Esophagus (tissue), 2 donors: Measurements from ENCODE around the gene CRK. TPM values are rescaled to one million over a fixed set of nuclear protein-coding genes. Genes with fewer than 3 reads are reported as not detected.

Experiments
- H3K27ac ChIP-seq, 2 donors: one replicate each; pipeline ENCODE4 v1.5.1; 2013; ENCODE audit warnings: low read depth in 2 of 2, mild to moderate bottlenecking in 2 of 2, inconsistent platforms in 1 of 2, low read length in 1 of 2, moderate library complexity in 1 of 2
- H3K27me3 ChIP-seq, 2 donors: one replicate each; pipeline ENCODE4 v1.6.1; 2013; ENCODE audit warnings: low read length in 2 of 2, control low read depth in 1 of 2, mild to moderate bottlenecking in 1 of 2; ENCODE audit not compliant: insufficient read depth in 2 of 2, control insufficient read depth in 1 of 2
- H3K36me3 ChIP-seq, 2 donors: one replicate each; pipeline ENCODE4 v1.6.1; 2013; ENCODE audit warnings: low read length in 1 of 2; ENCODE audit not compliant: control insufficient read depth in 2 of 2, insufficient read depth in 2 of 2
- H3K4me1 ChIP-seq, 2 donors: one replicate each; pipeline ENCODE4 v1.6.1; 2013; ENCODE audit warnings: low read length in 1 of 2; ENCODE audit not compliant: control insufficient read depth in 2 of 2, insufficient read depth in 2 of 2
- H3K4me3 ChIP-seq, 2 donors: one replicate each; pipeline ENCODE4 v1.5.1; 2013; ENCODE audit warnings: low read length in 2 of 2, mild to moderate bottlenecking in 2 of 2, low read depth in 1 of 2, moderate library complexity in 1 of 2
- H3K9me3 ChIP-seq, 2 donors: one replicate each; pipeline ENCODE4 v1.6.1; 2013; ENCODE audit warnings: mild to moderate bottlenecking in 2 of 2, low read depth in 1 of 2, low read length in 1 of 2, moderate library complexity in 1 of 2; ENCODE audit not compliant: control insufficient read depth in 2 of 2, insufficient read depth in 1 of 2
- WGBS, 2 donors: extraction: QIAGEN DNeasy Blood & Tissue Kit; methylation state at CpG; one replicate each; pipeline ENCODE4 v1.1.7; 2013; 5-methylcytosine and 5-hydroxymethylcytosine counted together
- polyA plus RNA-seq, 2 donors: library from polyadenylated mRNA; stranded (reverse); fragments of 200-250 nt; gene quantifications; one replicate each; pipeline ENCODE4 v1.2.3, GENCODE V29; 2013
- donor health status: healthy with polysubstance abuse.
- donor health status: Bipolar disorder and iron deficiency.

The CRK gene
- polyA plus RNA-seq, 2 donors: 17.8 to 23.8 TPM

- WGBS, 2 donors: 95 to 99% methylated on average over 4 of the region's 4 CpGs
- Histone ChIP-seq H3K27me3 (no peaks in the 10 kb centered on the region), H3K36me3 (peaks cover 2 to 5% of the 10 kb centered on the region in 2 donors), H3K9me3 (no peaks in the 10 kb centered on the region), H3K4me3 (no peak overlapping the region), H3K4me1 (peaks cover 0 to 7% of the 10 kb centered on the region in 2 donors), H3K27ac (no peak overlapping the region)
Observed at GRCh38 chr17:1442187-1442586, 13.8 kb downstream of the CRK start.

GRCh38 chr17:1440921-1441320, 15.1 kb downstream of the CRK start:
- H3K4me1 ChIP-seq: peaks cover under 1 to 3% of the 10 kb centered on the region in 2 donors
- 93 to 95% methylated on average over 8 of the region's 8 CpGs for WGBS, 2 donors
- no peak overlapping the region for H3K4me3 ChIP-seq
- H3K27me3 ChIP-seq: no peaks in the 10 kb centered on the region
- no peaks in the 10 kb centered on the region for H3K9me3 ChIP-seq
- H3K36me3 ChIP-seq: peaks cover 9 to 11% of the 10 kb centered on the region in 2 donors
- H3K27ac ChIP-seq: no peak overlapping the region

GRCh38 chr17:1438593-1439083, 17.4 kb downstream of the CRK start:
- Histone ChIP-seq H3K36me3 (peaks cover 10 to 17% of the 10 kb centered on the region in 2 donors), H3K4me1 (peaks cover 0 to 3% of the 10 kb centered on the region in 2 donors), H3K27ac (no peak overlapping the region), H3K4me3 (no peak overlapping the region), H3K9me3 (no peaks in the 10 kb centered on the region), H3K27me3 (no peaks in the 10 kb centered on the region)
- WGBS, 2 donors: 65 to 69% methylated on average over 11 of the region's 11 CpGs

GRCh38 chr17:1435326-1435725, 20.7 kb downstream of the CRK start:
- Histone ChIP-seq H3K27ac (no peak overlapping the region), H3K36me3 (peaks cover 10 to 20% of the 10 kb centered on the region in 2 donors), H3K9me3 (no peaks in the 10 kb centered on the region), H3K4me1 (peaks cover 0 to 3% of the 10 kb centered on the region in 2 donors), H3K27me3 (no peaks in the 10 kb centered on the region), H3K4me3 (no peak overlapping the region)
- WGBS, 2 donors: 83 to 89% methylated on average over 3 of the region's 3 CpGs

- Histone ChIP-seq H3K36me3 (peaks cover 10 to 20% of the 10 kb centered on the region in 2 donors), H3K4me3 (no peak overlapping the region), H3K9me3 (no peaks in the 10 kb centered on the region), H3K27ac (no peak overlapping the region), H3K4me1 (peaks cover 0 to 3% of the 10 kb centered on the region in 2 donors), H3K27me3 (no peaks in the 10 kb centered on the region)
- WGBS, 2 donors: 91 to 92% methylated on average over 3 of the region's 3 CpGs
Observed at GRCh38 chr17:1434150-1434549, 21.9 kb downstream of the CRK start.

GRCh38 chr17:1431631-1432104, 24.4 kb downstream of the CRK start:
- Histone ChIP-seq H3K27me3 (no peaks in the 10 kb centered on the region), H3K4me1 (peaks cover 0 to 2% of the 10 kb centered on the region in 2 donors), H3K36me3 (peaks cover 8 to 14% of the 10 kb centered on the region in 2 donors), H3K4me3 (no peak overlapping the region), H3K27ac (no peak overlapping the region), H3K9me3 (no peaks in the 10 kb centered on the region)
- 85 to 87% methylated on average over 2 of the region's 2 CpGs for WGBS, 2 donors

- no peaks in the 10 kb centered on the region for H3K4me1 ChIP-seq
- H3K36me3 ChIP-seq: peaks cover 2 to 20% of the 10 kb centered on the region in 2 donors
- no peak overlapping the region for H3K4me3 ChIP-seq
- H3K27me3 ChIP-seq: no peaks in the 10 kb centered on the region
- H3K9me3 ChIP-seq: no peaks in the 10 kb centered on the region
- peak overlapping the region in 1 of 2 donors; percentile 34 for H3K27ac ChIP-seq
- WGBS, 2 donors: 76 to 77% methylated on average over 10 of the region's 10 CpGs
Observed at GRCh38 chr17:1423456-1424135, 32.4 kb downstream of the CRK start.

- peak overlapping the region; percentile 26 to 78 for H3K27ac ChIP-seq
- peaks cover 2 to 20% of the 10 kb centered on the region in 2 donors for H3K36me3 ChIP-seq
- no peak overlapping the region for H3K4me3 ChIP-seq
- no peaks in the 10 kb centered on the region for H3K4me1 ChIP-seq
- WGBS, 2 donors: 44 to 54% methylated on average over 7 of the region's 7 CpGs
- no peaks in the 10 kb centered on the region for H3K27me3 ChIP-seq
- no peaks in the 10 kb centered on the region for H3K9me3 ChIP-seq
Observed at GRCh38 chr17:1422885-1423284, 33.1 kb downstream of the CRK start.

GRCh38 chr17:1421470-1421869, 34.6 kb downstream of the CRK start:
- H3K9me3 ChIP-seq: no peaks in the 10 kb centered on the region
- no peak overlapping the region for H3K27ac ChIP-seq
- H3K36me3 ChIP-seq: peaks cover 2 to 20% of the 10 kb centered on the region in 2 donors
- H3K4me3 ChIP-seq: no peak overlapping the region
- no peaks in the 10 kb centered on the region for H3K4me1 ChIP-seq
- WGBS, 2 donors: 94 to 95% methylated on average over 11 of the region's 11 CpGs
- no peaks in the 10 kb centered on the region for H3K27me3 ChIP-seq

- Histone ChIP-seq H3K27me3 (no peaks in the 10 kb centered on the region), H3K36me3 (peaks cover 2 to 16% of the 10 kb centered on the region in 2 donors), H3K4me1 (no peaks in the 10 kb centered on the region), H3K4me3 (no peak overlapping the region), H3K9me3 (no peaks in the 10 kb centered on the region), H3K27ac (no peak overlapping the region)
- 81 to 90% methylated on average over 2 of the region's 2 CpGs for WGBS, 2 donors
Observed at GRCh38 chr17:1420981-1421380, 35.1 kb downstream of the CRK start.
